Fibroblast of the aortic adventitia (primary cell): ENCODE results near the gene MINDY2. TPM values are rescaled to one million over a fixed set of nuclear protein-coding genes. Genes with fewer than 3 reads are reported as not detected.

Experiments
- DNase-seq: peaks from one replicate; pipeline ENCODE4 v3.0.0-alpha.2; 2010; ENCODE audit warnings: low read depth
- H3K4me3 ChIP-seq: 2 replicates; pipeline ENCODE4 v1.5.1; 2011; ENCODE audit warnings: low read depth, mild to moderate bottlenecking, control low read depth, low read length, moderate library complexity
- CTCF ChIP-seq: IDR thresholded peaks from 2 replicates; pipeline ENCODE4 v1.5.1; 2011; ENCODE audit warnings: mild to moderate bottlenecking, low read length, control low read depth, inconsistent platforms; ENCODE audit not compliant: insufficient read depth
- total RNA-seq: library from RNA; depleted of rRNA; stranded (reverse); fragments of >200 nt; gene quantifications from 2 replicates; pipeline ENCODE4 v1.2.3, GENCODE V29; 2012; ENCODE audit warnings: low replicate concordance

The MINDY2 gene
- total RNA-seq, 1 donor: 25.8 TPM

DNA sequence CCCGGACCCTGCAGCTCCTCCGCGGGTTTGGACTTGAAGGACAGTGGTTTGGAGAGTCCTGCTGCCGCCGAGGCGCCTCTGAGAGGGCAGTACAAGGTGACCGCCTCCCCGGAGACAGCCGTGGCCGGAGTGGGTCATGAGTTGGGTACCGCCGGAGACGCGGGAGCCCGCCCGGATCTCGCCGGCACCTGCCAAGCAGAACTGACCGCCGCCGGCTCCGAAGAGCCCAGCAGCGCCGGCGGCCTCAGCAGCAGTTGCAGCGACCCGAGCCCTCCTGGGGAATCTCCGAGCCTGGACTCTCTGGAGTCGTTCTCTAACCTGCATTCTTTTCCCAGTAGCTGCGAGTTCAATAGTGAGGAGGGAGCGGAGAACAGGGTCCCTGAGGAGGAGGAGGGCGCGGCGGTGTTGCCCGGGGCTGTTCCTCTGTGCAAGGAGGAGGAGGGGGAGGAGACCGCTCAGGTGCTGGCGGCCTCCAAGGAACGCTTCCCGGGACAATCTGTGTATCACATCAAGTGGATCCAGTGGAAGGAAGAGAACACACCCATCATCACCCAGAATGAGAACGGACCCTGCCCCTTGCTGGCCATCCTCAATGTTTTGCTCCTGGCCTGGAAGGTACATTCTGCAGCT lies 634 bp downstream of the MINDY2 start:
- DNase-seq: peak; percentile 11
- H3K4me3 ChIP-seq: peak overlapping the region; percentile 91
- TF ChIP-seq CTCF: no peak

DNA sequence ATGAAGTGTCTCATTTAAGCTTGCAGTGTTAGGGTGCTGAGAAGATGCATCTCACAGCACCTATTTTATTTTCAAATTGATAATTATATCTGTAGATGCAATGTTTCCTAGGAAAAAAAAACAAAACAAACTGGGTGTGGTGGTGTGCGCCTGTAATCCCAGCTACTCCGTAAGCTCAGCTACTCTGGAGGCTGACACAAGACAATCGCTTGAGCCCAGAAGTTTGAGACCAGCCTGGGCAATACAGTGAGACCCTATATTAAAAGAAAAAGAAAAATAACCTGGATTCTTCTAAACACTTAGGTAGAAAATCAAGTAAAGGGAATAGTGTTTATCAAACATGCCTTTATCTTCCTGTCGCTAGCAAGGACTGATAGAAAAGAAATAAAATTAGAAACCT lies 1.9 kb downstream of the MINDY2 start:
- DNase-seq: no peak
- TF ChIP-seq CTCF: no peak
- peak overlapping the region; percentile 91 for H3K4me3 ChIP-seq

GRCh38 chr15:58775402-58775801 lies 4.3 kb downstream of the MINDY2 start:
- H3K4me3 ChIP-seq: no peak overlapping the region
- DNase-seq: no peak
- no peak for TF ChIP-seq CTCF

GRCh38 chr15:58777107-58777506 lies 6.0 kb downstream of the MINDY2 start:
- no peak overlapping the region for H3K4me3 ChIP-seq
- no peak for TF ChIP-seq CTCF
- no peak for DNase-seq

DNA sequence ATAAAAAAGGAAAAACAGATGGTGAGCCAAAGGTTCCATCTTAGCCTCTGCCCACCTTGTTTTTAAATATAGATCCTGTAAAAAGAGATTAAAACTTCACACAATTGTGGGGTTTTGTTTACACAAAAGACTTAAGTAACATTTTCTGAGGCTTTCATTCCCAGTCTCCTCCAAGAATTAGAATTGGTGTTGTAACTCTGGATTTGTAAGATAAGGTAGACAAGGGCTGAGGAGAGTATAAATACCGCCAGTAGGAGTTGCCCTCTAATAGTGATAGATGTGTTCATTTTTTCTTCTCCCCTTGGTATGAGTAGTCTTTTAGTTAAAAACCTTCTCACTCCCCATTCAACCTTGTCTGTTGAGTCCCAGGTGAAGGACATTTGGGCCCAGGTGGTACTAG lies 8.5 kb downstream of the MINDY2 start:
- no peak for TF ChIP-seq CTCF
- no peak overlapping the region for H3K4me3 ChIP-seq
- DNase-seq: peak; percentile 32

DNA sequence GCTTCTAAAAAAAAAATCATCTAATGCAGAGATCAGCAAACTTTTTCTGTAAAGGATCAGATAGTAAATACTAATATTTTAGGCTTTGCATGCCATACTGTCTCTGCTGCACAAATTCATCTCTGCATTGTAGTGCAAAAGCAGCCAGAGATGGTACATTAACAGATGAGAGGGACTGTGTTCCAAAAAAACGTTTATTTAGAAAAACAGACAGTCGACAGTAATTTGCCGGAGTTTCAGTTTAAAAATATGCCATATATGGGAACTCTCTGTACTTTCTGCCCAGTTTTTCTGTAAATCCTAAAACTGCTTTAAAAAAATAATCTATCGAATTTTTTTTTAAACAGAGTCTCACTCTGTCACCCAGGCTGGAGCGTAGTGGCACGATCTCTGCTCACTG lies 14.3 kb downstream of the MINDY2 start:
- no peak for DNase-seq
- TF ChIP-seq CTCF: no peak
- no peak overlapping the region for H3K4me3 ChIP-seq
